Testis (tissue), 2 donors: Measurements from ENCODE around the gene CPZ.

Experiments
- CTCF ChIP-seq, 3 experiments: fragments of 450-650 bp in 2 of 3; fragments of 200-600 bp in 1 of 3; sonication (generic) in 1 of 3; IDR thresholded peaks; one replicate each; pipeline ENCODE4 v1.5.1; 2016 to 2019; ENCODE audit warnings: antibody characterized with exemption in 3 of 3, mild to moderate bottlenecking in 2 of 3, moderate library complexity in 1 of 3
- POLR2A ChIP-seq: fragments of 450-650 bp; IDR thresholded peaks from one replicate; pipeline ENCODE4 v1.6.1; 2017; ENCODE audit warnings: antibody characterized with exemption, mild to moderate bottlenecking, moderate library complexity

GRCh38 chr4:8553991-8554405 is 38.6 kb upstream of the CPZ start:
- TF ChIP-seq CTCF (IDR thresholded peaks at IDR 0.05) (no peak), POLR2A (no peak)
